ENCODE data around the gene PPP1CA.

Gene PPP1CA

DNA sequence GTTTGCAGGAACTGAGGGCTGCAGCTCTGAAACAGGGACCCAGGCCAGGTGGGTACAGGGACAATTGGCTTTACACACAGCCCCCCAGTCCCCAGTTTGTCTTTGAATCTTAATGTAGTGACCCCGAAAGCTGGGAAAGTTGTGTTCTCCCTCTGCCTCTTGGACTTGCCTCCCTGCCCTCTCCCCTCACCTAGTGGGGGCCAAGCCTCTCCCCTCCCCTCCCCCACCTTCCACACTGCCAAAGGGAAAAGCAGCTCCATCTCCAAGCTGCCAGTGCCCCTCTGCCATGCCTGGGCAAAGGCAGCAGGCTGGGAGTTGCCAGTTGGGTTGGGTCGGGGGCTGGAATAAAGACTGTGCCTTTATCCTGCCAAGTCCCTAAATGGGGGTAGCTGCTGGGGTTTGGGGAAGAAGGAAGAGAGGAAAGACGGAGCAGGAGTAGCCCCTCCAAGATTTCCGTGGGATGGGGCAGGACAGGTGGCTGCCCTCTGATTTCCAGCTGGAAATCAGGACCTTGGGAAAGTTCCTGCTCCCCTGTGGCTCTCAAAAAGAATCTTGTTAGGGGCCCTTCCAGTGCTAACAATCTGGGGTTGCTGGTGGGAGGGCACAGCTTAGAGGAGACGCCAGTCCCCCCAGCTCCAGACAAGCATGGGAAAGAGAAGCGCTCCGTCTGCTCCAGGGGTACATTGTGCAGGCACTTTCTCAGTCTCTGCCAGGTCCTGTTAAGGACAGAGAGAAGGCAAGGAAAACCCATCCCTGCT is 25.4 kb downstream of the PPP1CA start:
- no peak overlapping the region for H3K4me3 ChIP-seq (ENCODE audit: control insufficient read depth, low read depth, low read length)
- no peak for DNase-seq (ENCODE audit: low read depth)
- TF ChIP-seq, protein P1, sequence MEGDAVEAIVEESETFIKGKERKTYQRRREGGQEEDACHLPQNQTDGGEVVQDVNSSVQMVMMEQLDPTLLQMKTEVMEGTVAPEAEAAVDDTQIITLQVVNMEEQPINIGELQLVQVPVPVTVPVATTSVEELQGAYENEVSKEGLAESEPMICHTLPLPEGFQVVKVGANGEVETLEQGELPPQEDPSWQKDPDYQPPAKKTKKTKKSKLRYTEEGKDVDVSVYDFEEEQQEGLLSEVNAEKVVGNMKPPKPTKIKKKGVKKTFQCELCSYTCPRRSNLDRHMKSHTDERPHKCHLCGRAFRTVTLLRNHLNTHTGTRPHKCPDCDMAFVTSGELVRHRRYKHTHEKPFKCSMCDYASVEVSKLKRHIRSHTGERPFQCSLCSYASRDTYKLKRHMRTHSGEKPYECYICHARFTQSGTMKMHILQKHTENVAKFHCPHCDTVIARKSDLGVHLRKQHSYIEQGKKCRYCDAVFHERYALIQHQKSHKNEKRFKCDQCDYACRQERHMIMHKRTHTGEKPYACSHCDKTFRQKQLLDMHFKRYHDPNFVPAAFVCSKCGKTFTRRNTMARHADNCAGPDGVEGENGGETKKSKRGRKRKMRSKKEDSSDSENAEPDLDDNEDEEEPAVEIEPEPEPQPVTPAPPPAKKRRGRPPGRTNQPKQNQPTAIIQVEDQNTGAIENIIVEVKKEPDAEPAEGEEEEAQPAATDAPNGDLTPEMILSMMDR (conservative IDR thresholded peaks at IDR 0.05; ENCODE audit: control insufficient read depth, insufficient read depth, low read depth, low read length) = no peak

DNA sequence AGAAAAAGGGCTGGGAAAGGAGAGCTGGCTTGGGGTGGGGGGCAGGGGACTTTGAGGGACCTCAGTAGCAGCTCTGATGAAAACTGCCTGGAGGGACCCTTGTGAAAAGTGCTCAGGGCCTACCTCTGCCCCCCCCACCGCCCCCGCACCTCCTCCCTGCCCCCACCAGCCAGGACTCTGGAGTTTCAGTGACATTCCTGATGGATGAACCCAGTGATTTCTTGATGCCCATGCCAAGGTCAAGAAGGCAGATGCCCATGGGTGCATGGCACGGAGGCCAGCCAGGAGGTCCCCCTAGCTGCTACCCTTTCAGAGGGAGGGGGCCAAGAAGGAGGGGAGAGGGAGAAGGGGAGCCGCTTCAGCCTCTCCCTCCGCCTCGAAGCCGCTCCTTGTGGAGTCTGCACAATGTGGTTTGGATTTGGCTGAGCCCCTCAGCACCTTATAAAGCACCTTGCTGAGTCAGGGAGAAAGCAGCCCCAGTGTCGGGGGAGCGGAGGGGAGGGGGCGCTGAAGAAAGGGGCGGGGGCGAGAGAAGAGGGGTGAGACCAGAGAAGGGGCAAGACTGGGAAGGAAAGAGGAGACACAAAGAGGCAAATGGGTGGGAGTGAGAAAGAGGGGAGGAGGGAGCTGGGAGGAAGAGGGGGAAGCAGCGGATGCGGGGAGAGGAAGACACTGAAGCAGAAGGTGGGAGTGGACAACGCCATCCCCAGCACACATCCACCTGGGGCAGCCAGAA is 26.2 kb downstream of the PPP1CA start:
- H3K4me3 ChIP-seq (ENCODE audit: control insufficient read depth, low read depth, low read length) = no peak overlapping the region
- TF ChIP-seq, protein P1 (conservative IDR thresholded peaks at IDR 0.05; ENCODE audit: control insufficient read depth, insufficient read depth, low read depth, low read length) = no peak
- DNase-seq (ENCODE audit: low read depth) = no peak

- TF ChIP-seq, protein P1 (conservative IDR thresholded peaks at IDR 0.05; ENCODE audit: control insufficient read depth, insufficient read depth, low read depth, low read length) = no peak
- H3K4me3 ChIP-seq (ENCODE audit: control insufficient read depth, low read depth, low read length) = peak overlapping the region; percentile 58
- peak; percentile 51 for DNase-seq (ENCODE audit: low read depth)
Measured at GRCh38 chr11:67374571-67375281, 26.9 kb downstream of the PPP1CA start.

- peak; percentile 99 for DNase-seq (ENCODE audit: low read depth)
- TF ChIP-seq, protein P1 (conservative IDR thresholded peaks at IDR 0.05; ENCODE audit: control insufficient read depth, insufficient read depth, low read depth, low read length) = peak; percentile 29
- H3K4me3 ChIP-seq (ENCODE audit: control insufficient read depth, low read depth, low read length) = peak overlapping the region; percentile 58
Measured at GRCh38 chr11:67373648-67374570, 27.7 kb downstream of the PPP1CA start.

DNA sequence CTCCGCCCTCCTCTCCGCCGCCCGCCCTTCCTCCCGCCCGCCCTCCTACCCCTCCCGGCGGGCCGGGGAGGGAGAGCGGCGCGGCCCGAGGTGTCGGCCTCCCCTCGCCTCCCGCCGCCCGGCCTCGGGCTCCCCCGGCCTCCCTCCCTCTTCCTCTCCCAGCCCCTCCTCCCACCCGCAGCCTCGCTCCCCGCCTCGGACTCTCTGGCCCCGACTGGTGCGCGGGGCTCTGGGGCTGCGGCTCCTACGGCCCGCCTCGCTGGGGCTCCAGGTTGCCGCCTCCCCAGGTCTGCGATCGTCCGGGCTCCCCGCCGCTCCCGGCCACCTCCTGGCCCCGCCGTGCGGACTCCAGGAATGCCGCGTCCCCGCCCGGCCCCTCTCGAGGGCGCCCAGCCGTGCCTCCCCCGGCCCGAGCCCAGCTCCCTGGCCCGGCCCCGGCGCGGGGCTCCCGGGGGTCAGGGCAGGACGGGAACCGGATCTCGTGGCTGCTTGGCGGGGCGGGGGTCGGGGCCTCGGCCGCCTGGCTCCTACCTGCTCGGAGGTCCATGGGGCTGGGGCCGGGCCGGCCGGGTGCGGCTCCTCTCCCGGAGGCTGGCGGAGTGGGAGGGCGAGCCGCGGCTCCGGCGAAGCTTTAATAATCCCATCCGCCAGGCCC is 28.5 kb downstream of the PPP1CA start, which contains the start of gene CLCF1:
Gene CLCF1, minus strand, starts transcription at position 606 of the 655 bp plus-strand sequence. Its CDS starts 59 bp downstream, at position 547.
- H3K4me3 ChIP-seq (ENCODE audit: control insufficient read depth, low read depth, low read length) = peak within 1 kb of the TSS; percentile 58
- TF ChIP-seq, protein P1 (conservative IDR thresholded peaks at IDR 0.05; ENCODE audit: control insufficient read depth, insufficient read depth, low read depth, low read length) = no peak
- DNase-seq (ENCODE audit: low read depth) = peak; percentile 49
